Non-pigmented ciliary epithelial cell (primary cell): ENCODE measurements around the gene DMAC2L.
A peak's percentile ranks its signal among the peaks of the same experiment; 100 is the strongest.

Source experiments
- DNase-seq: peaks from one replicate; pipeline ENCODE4 v3.0.0-alpha.2; 2010; ENCODE audit warnings: low read depth

Gene DMAC2L

DNA sequence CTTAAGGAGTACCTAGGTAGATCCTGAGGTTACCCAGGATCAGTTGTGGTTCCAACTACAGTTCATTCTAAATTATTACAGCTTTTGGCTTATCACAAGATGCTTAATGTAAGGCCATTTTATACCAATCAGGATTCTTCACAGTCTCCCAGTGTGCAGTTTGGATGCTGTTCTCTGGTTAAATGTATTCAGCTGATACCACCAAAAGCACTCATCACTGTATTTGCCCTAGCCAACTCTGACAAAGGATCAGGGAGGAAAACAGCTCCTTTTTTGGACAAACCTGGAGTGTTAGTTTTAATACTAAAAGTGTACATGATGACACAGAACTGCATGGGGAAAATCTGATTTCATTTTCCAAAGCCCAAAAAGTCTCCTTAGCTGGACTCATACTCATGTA lies 19.5 kb downstream of the DMAC2L start:
- no peak for DNase-seq

DNA sequence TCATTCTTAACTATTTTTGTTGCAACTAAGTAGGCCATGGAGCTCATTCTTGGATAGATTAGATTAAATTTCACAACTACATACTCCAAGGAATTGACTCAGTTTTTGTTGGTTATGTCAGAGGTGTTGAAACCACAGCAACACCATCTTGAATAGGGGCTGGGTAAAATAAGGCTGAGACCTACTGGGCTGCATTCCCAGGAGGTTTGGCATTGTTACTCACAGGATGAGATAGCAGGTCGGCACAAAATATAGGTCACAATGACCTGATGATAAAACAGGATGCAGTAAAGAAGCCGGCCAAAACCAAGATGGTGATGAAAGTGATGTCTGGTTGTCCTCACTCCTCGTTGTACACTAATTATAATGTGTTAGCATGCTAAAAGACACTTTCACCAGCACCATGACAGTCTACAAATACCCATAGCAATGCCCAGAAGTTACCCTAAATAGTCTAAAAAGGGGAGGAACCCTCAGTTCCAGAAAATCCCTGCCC lies 20.9 kb downstream of the DMAC2L start:
- no peak for DNase-seq

DNA sequence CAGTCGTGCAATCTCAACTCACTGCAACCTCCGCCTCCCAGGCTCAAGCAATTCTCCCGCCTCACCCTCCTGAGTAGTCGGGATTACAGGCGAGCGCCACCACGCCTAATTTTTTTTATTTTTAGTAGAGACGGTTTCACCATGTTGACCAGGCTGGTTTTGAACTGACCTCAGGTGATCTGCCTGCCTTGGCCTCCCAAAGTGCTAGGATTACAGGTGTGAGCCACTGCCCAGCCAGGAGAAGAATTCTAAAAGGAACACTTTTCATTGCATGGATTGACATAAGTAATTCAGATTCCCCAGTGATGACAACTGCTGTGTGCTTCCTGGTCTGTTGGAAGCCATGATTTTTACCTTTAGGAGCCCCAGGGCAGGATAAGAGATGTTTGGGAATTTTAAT lies 22.1 kb downstream of the DMAC2L start:
- DNase-seq, result no peak

DNA sequence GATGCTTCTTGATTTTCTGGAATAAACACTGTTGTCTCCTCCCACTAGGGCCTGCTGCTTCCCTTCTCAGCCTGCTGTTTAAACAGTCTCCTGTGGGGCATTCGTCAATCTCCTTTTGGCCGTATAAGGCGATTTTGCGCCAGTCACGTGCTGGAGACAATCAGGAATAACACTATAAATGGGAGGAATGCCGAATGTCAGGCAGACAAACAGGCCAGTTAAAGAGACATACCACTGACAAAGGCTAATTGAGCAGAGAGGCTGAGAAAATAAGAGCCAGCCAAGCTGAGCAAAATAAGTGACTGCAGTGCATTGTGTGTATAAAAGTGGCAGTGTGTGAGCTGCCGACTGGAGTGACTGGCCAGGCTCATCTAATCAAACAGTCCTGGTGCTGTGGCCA lies 23.3 kb downstream of the DMAC2L start:
- no peak for DNase-seq

DNA sequence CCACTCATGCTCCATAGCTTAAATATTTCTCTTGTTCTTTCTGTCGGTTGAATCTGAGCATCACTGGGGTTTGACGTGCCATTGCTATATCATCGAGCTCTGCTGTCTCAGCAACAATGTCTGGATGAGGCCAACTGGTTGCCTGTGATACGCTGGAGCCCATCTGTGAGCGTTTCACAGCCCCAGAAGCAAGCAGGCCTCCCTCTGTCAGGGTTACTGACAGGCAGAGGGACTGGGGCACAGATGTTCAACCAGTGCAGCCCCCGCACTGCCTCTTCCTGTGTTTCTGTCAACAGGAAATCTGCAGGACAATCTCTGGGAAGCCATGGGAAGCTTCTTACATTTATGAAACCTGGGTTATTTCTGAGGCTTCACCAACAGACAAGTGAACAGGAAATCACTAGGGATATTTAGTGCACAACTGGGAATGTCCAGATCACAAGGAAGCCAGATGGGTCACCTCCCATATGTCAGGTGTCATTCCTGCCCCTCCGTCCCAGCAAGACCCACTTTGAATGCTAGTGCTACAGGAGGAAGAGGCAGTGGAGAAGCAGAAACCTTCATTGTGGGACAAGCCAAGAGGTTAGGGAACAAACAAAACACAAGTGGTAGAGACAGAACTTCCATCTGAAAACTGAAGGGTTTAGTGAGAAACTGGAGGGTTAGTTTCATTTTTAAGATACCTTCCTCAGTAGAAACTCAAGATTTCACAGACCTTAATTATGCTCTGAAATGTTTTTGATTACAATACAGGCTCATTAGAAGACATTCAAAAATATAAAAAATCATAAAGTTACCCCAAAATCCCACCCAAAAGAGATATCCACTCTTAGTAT lies 24.1 kb downstream of the DMAC2L start:
- no peak for DNase-seq

DNA sequence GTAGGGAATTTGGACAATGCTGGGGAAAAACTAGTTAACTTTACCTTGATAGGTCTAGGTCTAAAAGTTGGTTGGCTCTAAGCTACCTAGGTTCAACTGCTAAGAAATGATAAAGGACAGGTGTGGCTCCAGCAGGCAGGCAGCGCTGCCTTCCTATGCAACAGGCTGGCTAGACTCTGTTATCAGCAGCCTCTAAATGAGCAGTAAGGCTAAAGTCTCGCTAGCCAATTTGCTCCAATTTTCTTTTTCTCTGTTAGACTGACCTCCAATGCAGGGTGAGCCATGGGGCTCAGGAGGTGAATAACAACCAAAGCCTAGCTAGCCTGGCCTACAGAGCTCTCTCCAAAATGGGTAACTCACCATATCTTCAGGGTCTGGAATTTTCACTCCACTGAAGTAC lies 26.5 kb downstream of the DMAC2L start:
- DNase-seq, result no peak

DNA sequence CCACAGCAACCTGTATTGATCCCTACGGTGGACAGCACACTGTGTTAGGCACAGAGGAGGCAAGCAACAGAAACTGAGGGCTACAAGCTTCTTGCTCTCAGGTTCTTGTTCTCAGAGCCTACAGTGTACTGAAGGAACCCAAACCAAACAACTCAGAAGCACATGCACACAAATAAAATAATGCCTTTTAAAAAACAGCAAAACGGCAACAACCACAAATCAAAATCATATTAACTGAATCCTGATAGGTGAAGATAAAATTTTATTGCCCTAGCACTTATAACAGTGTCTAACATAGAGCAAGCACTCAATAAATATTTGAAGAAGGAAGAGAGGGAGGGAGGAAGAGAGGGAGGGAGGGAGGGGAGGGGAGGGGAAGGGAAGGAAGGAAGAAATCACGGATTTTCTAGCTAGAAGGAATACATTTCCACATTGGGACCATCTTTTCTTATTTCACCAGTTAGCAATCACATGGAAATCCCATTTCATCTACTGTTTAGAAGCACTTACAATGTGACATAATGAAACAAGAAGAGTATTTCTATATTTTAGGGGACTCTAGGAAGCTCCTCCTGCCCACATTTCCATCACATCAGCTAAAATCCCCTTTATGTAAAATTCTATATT lies 27.2 kb downstream of the DMAC2L start:
- DNase-seq, result no peak

DNA sequence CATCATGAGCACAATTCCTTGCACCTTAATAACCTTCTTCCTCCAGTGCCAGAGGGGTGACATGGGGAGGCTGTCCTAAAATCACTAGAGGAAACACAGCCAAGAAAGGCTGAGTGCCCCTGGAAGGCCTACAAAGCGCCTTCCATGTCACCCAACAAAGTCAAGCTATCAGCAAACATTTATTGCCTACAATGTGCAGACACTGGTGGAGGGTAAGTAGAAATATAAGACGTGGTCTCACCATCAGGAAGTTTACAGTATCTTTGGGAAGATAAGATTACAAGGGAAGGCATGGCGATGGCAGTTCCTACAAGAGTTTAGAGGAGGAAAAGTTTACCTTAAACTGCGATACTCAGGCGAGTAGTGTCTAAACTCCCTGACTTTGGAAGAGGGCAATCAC lies 27.9 kb downstream of the DMAC2L start:
- no peak for DNase-seq

DNA sequence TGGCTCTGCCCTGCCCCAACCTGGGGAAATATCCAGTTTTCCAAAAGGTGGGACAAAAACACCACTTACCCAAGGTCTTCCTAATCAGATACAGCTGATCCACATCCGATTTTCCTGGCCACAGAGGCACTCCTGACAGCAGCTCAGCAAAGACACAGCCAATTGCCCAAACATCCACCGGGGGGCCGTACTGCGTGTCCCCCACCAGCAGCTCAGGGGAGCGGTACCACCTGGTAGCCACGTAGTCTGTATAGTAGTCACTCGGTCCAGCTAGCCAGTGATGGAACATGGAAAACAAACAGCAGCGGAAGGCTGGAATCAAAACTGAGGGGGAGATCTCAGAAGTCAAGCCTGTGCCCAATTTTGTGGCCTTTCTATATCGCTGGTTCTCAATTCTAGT lies 28.8 kb downstream of the DMAC2L start:
- no peak for DNase-seq

DNA sequence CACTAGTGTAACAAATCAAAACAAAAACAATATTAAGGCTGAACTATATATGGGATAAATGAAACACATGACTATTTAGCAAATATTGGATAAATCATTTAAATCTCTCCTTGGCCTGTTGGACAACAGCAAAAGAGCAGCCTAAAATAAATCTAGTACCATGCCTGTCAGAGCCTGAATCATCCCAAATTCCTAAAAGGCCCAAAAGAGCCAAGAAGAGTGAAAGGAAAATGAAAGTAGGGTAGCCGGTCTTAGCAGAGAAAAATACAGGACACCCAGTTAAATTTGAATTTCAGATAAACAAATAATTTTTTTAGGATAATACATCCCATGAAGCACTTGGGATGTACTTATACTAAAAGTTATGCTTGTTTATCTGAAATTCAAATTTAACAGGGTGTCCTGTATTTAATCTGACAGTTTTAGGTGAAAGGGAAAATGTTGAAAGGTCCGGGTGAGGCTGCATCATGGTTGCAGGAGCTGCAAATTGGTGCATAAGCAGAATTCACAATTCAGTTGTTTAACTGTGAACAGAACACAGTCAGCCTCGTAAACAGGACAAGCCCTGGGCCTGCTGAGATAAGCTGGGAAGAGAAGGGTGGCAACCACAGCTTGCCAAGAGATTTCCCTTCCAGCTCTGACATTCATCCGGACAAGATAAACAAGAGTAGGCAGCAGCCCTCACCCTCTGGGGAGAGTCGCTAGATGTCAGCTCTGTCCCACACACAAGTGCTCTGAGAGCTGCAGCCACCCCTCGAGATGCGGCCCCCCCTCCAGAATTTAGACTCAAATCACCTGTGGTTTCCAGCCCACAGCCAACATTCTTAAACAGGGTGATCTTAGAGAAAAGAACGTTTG lies 30.3 kb downstream of the DMAC2L start:
- DNase-seq, result no peak

DNA sequence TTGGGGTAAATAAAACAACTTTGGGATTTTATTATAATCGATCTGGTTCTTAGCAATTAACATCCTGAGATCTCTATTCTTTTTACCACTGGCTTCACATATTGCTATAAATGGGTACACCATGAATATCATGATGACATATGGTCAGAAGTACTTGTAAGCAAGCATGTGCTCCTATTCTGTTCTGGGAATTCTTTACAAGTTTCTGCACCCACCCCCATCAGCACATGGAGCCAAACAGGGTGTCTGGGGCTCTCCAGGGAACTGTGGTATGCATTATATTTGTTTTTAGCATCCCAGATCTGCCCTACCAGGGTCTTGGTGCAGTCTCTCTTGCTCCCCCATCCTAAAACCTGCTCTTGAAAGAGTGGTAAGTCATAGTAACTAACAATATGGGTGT lies 31.3 kb downstream of the DMAC2L start:
- DNase-seq, result no peak

DNA sequence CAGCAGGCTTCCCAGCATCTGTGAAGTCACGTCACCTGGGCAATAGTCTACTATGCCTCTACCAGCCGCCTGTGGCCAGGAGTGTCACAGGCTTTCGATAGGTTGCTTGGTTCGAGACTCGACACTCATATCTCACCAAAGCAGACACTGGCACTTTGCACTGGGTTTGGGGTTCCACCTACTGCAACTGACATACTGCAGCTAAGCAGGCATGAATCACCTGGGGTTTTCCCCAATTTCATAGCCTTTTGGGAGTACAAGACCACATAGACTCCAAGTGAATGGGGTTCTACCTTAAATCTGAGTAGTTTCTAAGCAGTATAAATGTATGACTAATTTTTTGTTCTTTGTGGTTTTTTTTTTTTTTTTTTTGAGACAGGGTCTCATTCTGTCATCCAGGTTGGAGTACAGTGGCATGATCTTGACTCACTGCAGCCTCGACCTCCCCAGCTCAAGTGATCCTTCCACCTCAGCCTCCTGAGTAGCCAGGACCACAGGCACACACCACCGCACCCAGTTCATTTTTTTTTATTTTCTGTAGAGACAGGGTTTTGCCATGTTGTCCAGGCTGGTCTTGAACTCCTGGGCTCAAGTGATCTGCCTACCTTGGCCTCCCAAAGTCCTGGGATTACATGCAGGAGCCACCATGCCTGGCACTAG lies 32.1 kb downstream of the DMAC2L start:
- no peak for DNase-seq

DNA sequence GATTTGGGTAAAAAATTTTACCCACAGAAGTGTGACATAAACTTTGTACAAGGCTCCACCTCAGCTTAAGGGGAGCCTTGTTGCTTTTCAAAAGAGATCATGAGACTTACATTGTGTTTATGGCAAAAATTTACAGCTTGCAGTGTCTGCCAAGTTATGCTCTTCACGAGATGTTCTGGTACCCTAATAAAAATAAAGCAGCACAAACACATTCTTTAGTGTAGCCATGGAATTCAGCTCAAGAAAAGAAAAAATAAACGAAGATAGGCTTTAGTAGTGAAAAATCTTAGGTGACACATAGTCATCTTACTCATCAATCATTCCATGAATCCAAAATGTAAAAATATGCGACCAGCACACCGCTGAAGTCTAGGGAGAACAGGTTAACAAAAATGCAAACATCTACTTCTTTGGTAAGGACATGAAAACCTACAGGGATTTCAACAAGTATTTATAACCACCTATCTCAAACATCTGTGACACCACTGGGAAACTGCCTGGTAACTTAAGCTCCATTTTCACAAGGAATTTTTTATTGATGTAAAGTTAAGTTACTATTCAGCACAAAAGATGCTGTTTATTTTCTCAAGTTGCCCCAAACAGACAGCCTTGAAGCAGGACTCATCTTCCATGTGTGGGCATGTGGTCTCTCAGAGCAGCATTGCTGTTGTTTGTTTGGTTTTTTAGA lies 32.9 kb downstream of the DMAC2L start:
- no peak for DNase-seq

DNA sequence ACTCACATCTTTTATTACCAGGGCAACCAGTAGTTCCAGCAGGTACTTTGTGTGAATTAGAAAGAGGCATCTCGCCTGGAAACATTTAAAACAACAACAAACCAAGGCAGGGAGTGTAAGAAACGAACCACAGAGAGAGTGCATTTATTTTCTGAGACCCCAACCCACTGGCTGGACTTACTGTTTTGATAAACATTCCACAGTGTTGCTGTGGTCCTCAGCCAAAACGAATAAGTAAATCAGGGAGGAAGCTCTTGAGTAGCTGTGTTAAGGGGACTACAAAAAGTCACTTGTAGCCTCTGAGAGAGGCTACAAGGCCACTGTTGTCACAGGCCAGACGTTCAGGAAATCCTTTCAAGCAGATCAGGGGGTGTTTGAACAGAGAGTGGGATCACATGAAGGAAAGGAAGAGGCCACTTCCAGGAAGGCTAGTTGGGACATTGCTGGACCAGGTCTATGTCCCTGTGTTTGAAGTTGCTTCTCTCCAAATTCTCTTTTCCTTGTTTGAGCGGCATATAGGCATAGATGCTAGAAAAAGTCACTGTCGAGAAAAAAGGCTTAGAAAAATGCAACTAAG lies 33.8 kb downstream of the DMAC2L start:
- DNase-seq, result no peak

DNA sequence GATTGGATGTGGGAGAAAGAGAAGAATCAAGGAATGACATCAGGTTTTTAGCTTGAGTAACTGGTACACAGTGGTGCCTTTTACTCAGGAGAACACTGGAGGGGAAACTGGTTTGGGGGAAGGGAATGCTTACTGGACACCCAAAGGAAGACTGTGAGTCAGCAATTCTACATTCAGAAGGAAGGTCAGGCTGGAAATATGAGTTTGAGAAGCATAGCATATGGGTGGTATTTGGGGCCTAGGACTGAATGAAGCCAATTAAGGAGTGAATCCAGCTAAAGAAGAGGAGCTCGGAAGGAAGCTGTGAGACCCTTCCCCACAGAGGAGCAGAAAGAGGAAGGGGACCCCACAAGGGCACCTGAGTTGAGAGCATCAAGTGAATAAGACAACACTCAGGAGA lies 35.4 kb downstream of the DMAC2L start:
- peak; percentile 34 for DNase-seq

DNA sequence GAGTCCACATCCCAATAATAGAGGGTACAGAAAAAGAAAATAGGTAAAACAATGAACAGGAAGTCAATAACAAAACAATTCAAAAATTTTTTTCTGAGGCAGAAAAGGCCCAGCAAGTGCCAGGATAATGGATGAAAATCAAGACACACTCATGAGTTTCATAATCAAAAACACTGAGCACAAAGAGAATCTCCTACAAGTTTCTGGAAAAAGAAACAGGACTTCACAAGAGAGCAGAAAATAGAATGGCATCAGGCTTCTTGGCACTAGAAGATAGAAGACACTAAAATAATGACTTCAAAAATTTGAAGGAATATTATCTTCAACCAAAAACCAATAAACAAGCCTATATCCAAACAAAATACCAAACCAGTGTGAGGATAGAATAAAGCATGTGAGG lies 36.8 kb downstream of the DMAC2L start:
- DNase-seq, result no peak

DNA sequence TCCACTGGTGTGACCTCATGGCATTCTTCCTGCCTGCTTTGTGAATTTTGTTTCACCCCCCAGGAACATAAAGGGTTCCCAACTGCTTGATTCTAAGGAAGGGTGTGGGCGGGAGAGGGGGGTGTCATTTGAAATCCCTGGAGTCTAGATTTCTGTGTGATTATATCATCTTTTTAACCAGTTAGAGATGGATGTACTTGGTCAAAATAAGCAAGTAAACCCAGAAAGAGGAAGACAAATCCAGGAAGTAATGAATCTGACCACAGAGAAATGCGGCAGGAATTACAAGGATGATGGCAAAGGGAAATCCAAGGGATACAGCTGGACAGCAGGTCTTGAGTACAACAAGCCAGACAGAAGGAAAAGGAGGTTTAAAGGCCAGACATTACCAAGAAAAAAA lies 38.9 kb downstream of the DMAC2L start:
- DNase-seq, result no peak

DNA sequence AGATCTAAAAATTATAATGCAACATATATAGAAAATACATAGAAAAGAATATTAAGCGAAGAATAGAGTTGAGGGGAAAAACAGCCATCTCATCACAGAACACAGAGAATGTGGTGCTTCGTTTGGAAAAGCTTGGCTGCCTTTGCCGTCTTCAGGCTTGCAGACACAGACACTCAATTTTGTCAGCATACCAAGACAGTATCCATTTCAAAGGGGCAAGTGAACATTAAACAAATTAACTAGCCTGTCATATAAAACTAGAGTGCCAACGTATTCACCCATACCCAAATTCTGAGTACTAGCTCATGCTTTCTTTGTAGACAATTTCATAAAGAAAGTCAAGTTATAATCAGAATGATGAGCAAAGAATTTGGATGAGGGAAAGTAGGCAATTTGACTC lies 40.5 kb downstream of the DMAC2L start:
- no peak for DNase-seq

DNA sequence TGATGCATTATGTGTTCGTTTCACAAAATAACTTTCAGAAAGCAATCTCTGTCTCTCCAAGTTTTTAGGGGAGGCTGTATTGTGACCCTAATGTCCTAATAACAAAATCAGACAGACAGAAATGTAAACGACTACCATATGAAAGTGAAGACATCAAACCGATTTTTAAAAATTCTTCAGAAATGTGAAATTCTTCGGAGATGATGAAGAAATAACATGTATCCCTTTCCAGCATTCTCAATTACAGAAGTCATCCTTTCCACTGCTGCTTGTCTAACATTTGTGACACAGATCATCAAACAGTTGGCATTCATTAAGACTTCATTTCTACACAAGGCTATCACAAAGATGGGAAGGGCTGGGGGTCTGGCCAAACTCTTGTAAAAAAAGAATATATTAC lies 41.0 kb downstream of the DMAC2L start:
- no peak for DNase-seq

DNA sequence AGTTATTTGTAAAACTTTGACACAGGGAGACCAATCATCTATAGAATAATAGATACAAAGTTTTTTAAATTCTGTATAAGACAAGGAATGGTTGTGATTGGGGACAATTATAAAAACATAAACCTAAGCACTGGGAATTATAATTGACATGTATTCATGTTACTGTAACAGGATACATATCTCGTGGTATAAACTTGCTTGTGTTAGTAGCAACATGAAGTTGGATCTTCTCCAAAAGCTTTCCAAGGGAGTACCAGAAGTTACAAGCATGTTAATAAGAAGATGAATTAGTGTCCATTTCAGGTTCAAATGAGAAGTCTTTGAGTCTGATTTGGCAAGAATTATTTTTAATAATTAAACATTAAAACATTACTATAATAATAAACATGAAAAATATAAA lies 42.4 kb downstream of the DMAC2L start:
- no peak for DNase-seq

DNA sequence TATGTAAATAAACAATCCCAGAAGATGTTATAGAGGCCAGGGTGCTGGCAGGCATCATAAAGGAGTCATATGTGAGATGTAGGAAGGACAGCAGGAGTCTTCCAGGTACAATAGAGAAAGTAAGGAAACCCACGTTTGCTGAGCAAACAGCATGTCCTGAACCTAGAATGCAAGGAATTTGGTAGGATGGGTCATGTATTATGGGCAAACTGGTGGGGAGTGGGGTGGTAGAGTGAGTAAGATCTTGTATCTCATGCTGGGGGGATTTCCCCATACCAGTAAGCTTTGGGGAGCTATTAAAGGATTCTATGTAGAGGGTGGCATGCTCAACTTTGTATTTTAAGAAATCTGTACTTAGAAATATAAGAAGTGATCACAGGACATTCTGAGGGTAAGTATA lies 43.6 kb downstream of the DMAC2L start:
- no peak for DNase-seq
